22Rv1 (cell line): Measurements from ENCODE around the gene LHX2.

Experiments used
- CTCF ChIP-seq: fragments of 450-650 bp; IDR thresholded peaks from 2 replicates; pipeline ENCODE4 v1.5.1; 2017; ENCODE audit warnings: mild to moderate bottlenecking
- ZFX ChIP-seq: fragments of 450-650 bp; IDR thresholded peaks from 2 replicates; pipeline ENCODE4 v1.6.1; 2017; ENCODE audit warnings: antibody characterized with exemption, borderline replicate concordance

DNA sequence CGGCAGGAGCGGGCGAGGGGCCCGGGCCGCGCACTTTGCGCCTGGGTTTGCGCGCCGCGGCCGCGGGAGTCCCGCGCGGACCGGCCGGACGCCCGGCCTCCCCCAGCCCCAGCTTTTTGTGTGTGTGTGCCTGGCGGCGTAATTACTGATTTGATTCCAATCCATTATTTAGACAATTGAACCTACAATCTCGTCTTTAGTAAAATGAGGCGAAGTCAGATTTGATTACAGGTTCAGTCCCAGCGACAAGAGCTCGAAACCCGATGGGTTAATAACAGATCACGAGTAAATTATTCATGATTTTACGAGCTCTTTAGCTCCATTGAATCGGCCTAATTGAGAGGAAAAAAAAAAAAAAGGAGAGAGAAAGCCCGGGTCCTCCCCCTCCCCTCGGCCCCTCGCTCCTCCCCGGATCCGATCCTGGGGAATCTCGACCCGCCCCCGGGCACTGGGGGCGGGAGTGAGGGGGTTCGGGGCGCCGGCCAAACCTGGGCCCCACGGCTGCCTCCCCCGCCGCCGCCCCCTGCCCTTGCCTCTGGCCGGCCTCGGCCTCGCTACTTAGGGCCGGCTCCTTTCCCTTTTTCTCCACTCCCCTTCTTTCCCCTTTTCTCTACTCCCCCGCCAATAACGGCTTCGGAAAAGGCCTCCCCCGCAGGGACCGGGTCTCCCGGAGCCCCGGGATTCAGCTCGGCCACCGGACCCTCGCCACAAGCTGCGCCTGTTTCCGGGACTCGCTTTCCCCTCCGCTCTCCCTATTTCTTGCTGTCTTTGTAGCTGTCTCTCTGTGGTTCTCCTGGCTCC is 6.6 kb downstream of the LHX2 start:
- no peak for TF ChIP-seq CTCF
- no peak for TF ChIP-seq ZFX
